Keratinocyte (primary cell): ENCODE measurements around the gene NEK9.

ENCODE experiments used
- CTCF ChIP-seq, 3 experiments: IDR thresholded peaks in 1 of 3; conservative IDR thresholded peaks in 1 of 3; optimal IDR thresholded peaks in 1 of 3; 2 replicates in 2 of 3; 3 replicates in 1 of 3; pipeline versions ENCODE3 to v1.5.1; 2011; ENCODE audit warnings: low read length in 3 of 3, mild to moderate bottlenecking in 3 of 3, moderate library complexity in 2 of 3, control low read depth in 1 of 3, inconsistent platforms in 1 of 3; ENCODE audit not compliant: insufficient read depth in 2 of 3; ENCODE audit errors: extremely low read depth in 1 of 3
- EZH2 ChIP-seq: IDR thresholded peaks from one replicate; pipeline ENCODE4 v1.6.1; 2012; ENCODE audit warnings: inconsistent platforms, mild to moderate bottlenecking, low read length, moderate library complexity

- no peak for TF ChIP-seq CTCF (optimal IDR thresholded peaks at IDR 0.05 in 1 of 3, IDR thresholded peaks at IDR 0.05 in 1 of 3, conservative IDR thresholded peaks at IDR 0.05 in 1 of 3; ENCODE audit: extremely low read depth in 1 of 3, insufficient read depth in 2 of 3, low read length in 3 of 3)
- TF ChIP-seq EZH2: no peak
Observed at GRCh38 chr14:75069121-75069810, 57.6 kb downstream of the NEK9 start, which contains the start of gene ZC2HC1C.
